Stimulated activated CD4-positive, alpha-beta T cell treated with anti-CD3 and anti-CD28 coated beads, Interleukin-4, amount 100 ng/mL, for 4 hours (primary cell): ENCODE measurements around the gene ERICH3.
"Not testable (repeated sequence)": the region's sequence is repeated elsewhere in the genome, so short reads cannot be mapped to it uniquely, and the experiment has no call there.

Source experiments
- DNase-seq, 2 experiments: peaks; one replicate each; pipeline ENCODE4 v3.0.0-alpha.2; 2020

Gene ERICH3

DNA sequence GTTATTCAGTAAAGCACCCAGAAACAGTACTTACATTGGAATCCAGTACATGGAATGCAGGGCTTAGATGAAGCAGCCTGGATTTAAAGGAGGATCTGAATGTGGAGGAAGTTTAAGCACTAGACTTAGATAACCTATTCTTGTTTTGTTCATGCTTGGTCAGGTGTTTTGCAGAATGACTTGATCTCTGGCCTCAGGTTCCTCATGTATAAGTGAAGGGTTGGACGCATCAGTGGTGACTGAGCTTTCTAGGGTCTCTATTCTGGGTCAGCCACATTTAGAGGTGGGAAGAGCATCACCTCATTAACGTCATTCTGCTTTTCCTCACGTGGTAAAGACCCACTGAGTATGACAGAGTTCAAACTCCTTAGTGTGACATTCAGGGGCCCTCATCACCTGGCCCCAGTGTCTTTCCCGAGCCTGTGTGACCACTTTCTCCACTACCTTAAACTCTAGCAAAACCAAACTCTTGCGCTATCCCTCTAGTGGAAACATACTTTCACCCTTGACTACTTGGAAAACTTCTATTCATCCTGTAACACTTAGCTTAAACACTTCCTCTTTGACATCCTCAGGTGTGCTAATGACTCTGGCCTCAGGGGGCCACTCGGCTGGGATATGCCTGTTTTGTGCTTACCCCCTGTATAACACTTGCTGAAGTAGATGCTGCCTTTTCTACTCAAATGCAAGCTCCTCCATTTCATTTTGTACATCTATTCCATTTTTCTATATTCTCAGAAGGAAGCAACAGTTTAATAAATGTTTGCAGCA, 871 bp upstream of the ERICH3 start:
- no peak for DNase-seq

DNA sequence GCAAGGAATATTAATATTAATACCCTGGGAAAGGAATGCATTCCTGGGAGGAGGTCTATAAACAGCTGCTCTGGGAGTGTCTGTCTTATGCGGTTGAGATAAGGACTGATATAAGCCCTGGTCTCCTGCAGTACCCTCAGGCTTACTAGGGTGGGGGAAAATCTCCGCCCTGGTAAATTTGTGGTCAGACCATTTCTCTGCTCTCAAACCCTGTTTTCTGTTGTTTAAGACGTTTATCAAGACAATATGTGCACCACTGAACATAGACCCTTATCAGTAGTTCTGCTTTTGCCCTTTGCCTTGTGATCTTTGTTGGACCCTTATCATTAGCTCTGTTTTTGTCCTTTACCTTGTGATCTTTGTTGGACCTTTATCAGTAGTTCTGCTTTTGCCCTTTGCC, 2.7 kb downstream of the ERICH3 start:
- not testable (repeated sequence) for DNase-seq

DNA sequence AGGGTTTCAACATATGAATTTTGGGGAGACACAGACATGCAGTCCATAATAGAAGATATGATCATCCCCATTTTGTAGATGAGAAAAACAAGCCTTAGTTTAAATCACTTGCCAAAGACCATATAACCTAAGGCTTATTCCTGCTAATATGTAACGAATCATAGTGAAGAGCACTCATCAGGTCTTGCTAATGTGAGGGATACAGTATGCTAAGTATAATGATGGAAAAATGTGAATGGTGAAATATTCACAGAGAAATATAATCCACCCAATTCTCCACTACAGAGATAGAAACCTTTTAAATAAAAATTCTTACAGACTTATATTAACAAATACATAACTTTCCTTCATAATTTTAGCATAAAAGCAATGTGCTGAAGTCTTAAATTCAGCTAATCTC, 18.9 kb downstream of the ERICH3 start:
- DNase-seq: no peak

DNA sequence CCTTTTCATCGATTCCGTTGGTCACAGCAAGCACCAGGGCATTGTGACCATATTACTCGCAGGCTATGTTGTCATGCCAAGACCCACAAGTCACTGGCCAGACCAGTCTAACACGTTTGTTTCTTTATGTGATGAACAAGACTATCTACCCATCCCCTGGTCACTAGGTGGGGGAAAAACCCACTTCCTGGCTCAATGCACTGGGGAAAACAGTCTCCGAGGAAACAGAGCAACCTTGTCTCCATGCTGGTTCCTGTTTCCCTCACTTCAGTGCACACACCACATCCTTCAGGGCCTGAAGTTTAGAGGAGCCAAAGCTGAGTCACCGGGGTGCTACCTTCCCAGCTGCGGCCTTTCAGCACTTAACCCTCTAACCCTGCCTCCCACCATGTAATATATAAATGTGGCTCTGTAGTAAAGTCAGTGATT, 20.9 kb downstream of the ERICH3 start:
- DNase-seq: no peak

DNA sequence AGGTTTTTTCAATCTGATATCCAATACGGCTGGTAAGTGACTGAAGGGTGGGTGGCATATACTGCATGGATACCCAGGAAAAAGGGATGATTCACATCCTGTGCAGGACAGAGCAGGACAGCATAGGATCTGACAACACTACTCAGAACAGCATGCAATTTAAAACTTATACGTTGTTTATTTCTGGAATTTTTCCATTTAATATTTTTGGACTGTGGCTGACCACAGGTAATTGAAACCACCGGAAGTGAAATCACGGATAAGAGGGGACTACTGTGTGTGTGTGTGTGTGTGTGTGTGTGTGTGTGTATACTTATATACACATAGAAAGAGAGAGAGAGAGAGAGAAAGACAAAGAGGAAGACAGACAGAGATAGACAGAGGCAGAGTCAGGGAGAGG, 23.0 kb downstream of the ERICH3 start:
- DNase-seq: no peak

DNA sequence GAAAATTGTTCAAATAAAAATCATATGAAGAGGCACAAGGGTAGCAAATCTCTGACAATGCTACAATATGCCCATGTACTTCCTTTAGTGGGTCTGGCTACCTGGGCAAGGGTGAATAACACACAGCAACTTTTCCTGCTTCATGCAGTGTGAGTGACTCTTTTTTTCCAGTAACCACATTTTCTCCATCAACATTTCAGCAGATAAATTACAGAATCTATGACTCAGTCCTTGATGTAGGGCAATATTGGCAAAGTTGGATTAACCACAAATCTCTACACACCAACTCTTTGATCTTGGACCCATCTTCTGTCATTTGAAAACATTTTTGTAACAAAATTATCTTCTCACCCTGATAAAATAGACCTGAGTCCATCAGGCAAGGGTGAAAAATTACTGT, 31.7 kb downstream of the ERICH3 start:
- no peak for DNase-seq

DNA sequence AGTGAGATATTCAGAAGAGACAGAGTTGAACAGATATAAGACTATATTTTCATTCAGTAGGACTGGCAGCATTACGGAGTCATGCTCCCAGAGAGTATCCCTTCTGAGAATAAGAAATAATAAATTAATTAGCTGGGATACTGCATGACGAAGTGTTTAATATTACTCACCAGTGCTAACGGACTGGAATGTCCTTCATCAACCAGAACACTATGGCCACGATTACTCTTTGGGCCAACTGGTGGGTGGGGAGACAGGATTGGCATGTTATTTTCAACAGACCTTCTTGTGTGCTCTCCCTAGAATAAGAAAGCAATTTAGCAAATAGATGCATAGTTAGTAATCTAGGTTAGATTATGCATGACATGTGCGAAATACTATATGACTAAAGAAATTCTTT, 32.4 kb downstream of the ERICH3 start:
- no peak for DNase-seq

DNA sequence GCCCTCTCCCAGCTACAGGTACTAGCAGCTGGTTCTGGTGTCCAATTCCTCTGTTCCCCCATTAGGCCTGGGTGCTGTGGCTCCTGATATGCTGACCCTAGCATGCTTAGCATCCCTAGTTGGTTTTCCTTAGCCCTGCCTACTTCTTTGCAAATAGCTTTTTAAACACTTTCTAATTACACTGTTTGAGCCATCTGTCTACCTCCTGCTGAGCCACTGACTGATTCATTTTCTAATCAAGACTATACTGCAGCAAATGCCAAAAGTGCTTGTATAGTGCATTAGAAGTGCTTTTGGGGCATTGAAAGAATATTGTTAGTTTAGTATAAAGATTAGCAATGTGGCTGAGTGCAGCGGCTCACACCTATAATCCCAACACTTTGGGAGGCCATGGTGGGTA, 36.3 kb downstream of the ERICH3 start:
- no peak for DNase-seq

DNA sequence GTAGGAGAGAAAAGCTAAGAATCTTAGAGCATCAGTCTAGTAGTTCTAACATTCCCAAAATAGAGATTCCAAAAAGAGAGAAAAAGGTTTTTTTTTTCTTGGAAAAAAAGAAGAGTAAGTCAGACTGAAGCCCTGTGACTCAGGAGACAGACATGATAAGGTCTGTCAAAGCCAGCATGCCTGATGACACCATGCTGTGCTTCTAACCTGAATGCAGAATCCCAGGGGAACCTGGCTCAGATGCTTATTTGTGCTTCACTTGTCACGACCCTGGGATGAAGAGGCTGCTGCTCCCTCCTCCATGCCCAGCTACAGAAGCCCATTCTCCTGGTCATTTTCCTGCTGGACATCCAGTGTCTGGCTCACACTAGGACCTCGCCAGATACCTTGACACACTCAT, 44.3 kb downstream of the ERICH3 start:
- DNase-seq: no peak

DNA sequence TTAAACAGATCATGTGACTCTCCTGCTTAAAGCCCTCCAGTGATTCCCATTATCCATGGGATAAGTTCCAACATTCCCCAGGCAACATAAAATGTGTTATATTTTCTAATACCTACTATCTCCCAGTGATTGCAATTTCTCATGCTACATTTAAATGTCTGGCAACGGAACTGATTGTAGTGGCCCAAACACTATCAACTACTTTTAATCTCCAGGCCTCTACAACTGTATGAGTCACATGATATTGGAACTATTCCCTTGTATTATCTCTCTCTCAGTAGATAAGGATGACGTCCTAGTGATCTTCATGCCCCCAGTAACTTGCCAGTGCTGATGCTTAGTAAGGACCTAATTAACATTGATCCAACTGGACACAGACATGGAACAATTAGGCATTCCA, 49.9 kb downstream of the ERICH3 start:
- DNase-seq: no peak

DNA sequence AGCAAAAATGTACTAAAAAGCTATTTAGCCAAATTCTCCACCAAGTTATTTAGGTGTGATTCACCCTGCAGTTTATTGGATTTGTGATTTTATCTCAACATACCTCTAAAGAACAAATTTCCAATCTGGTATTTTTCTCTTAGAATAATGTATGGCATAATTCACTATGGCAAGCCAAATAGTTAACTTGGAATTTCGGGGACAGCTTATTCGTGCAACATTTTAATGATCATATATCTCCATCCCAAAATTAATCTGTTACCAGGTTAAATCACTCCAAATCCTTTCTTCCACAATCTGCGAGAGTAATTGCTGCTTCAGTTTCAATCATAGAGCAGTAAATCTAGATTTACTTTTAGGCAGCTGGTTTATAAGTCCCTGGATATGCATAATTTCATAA, 53.4 kb downstream of the ERICH3 start:
- DNase-seq: no peak

DNA sequence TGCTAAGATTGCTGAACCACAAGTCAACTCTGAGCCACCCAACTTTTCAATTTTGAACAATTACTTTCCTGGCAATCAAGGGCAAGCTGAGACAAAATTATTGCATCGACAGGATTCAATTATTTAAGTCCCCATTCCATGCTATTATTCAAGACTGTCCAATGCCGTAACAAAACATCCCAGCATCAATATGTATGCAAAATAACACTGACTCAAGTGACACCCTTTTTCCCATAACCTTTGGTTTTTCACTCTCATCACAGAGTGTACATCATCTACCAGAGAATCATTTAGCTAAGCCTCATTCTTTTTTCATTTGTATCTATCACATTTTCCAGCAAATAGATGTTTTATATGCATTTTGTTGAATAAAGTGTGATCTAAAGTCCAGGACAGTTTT, 54.6 kb downstream of the ERICH3 start:
- DNase-seq: no peak

DNA sequence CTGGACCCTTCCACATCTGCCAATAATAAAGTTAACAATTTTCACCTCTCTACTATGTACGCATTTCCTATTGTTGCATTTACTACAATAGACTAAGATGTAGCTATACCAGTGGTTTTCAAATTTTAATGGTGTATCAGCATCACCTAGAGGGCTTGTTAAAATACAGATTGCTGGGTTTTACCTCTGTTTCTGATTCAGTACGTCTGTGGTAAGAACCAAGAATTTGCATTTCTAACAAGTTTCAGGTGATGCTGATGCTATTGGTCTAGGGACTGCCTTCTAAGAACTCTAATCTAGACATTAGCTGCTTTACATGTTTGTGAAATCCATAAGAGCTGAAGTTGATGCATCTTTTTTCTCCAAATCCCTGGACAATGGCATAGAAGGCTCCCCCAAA, 59.7 kb downstream of the ERICH3 start:
- DNase-seq: no peak

DNA sequence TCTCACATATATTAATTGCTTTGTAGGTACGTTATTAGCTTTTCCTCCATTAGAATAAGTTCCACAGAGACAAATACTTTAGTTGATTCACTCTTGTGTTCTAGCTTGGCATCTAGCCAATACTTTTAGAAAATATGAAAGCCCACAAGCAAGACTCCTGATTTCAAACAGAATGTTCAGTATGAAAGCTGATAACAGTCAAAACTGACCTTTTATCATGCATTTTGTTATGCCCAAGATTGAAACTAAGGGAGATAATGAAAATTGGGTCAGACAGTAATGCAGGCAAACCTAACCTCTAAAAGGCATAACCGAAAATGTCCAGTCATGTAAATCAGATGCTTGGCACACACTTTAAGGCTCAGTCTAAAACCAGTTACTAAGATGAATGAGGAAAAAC, 61.7 kb downstream of the ERICH3 start:
- DNase-seq: no peak

DNA sequence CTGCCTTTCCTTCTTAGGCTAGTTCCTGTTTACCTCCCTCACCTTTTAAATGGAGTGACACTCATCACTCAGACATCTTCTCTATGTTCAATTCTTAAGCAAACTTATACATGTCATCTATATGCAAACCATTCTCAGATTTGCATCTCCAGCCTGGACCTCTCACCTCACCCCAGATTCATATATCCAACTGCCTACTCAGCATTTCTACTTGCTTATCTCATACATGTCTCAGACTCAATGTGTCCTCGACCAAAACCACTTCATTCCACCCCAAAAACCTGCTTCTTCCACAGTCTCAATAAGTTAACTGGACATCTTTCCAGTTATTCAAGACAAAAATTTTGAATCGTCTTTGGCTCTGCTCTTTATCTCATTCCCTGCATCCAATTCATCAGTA, 62.6 kb downstream of the ERICH3 start:
- DNase-seq: no peak

DNA sequence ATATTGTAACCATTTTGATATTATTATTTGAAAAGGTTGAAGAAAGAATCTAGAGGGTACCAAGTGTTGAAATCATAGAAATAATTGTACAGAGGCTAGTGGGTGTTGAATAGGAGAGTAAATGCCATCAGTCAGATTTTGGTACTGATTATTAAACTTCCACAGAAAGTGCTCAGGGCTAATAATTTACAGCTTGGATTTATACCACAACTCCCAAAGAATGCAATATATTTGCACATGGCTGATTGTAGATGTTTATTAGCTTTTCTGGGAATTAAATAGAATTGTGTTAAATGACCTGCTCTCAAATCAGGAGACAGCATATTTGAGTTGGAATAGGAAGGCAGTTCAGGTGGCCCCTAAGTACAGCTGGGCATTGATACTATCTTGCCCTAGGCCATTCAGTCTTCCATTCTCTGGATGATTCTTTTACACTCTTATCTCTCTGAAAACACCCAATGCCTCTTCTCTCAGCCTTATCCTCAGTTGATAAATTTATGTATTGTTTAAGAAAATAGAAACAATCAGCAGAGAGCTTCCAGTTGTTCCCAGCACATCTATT, 63.7 kb downstream of the ERICH3 start:
- DNase-seq: no peak

DNA sequence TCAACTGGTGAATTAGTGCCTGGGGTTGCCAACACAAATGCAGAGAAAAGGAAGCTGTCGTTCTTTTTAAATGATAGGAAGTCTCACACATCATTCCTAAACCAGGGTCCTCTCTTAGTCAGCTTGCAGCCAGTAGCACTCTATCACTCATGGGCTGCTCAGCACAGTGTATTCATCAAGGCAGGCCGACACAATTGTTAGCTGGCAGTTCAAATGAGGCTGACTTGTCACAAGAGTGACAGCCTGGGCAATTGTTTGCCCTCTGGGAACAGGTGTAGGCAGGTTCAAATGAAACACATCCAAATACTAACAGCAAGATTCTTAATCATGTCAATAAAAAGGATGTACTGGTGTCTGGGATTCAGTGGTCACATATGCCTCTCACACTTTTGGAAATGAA, 76.9 kb downstream of the ERICH3 start:
- no peak for DNase-seq

DNA sequence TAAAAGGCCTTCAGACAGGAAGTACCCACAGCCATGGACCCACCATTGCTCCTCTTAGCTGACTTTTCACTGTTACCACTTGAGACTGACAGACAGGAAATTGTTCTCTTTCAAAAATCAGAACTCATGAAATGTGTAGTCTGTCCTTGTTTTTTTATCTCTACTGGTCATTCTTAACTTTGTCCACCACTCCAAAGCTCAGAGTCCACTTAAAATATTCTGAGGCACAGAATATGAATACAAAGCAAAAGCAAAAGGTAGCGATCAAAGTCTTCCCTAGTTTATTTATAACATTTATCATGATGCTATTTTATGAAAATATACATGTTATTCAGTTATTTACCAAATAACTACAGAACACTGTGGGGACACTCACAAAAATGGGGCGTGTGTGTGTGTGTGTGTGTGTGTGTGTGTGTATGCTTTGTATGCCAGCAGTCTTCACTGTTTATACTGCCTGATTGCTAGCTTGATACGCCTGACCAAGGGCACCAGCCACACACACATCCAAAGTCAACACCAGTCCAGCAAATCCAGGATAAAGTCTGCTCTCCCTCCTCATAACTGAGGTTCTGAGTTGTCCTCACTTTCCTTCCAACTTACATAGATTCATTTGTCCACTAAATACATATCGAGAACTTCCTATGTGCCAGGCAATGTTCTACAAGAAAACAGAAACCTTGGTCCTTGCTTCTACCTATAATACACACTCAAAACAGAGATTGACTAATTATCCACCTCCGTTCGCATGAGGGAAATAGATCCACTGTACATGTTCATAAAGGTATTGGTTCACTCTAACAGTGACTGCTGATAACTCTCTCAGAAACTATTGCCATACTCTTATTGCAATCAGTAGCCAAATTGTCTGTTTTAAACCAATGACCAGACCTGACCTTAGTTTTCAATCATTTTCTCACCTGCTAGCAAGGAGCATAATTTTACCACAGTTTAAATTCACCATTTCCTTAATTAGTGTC, 79.4 kb downstream of the ERICH3 start:
- no peak for DNase-seq

DNA sequence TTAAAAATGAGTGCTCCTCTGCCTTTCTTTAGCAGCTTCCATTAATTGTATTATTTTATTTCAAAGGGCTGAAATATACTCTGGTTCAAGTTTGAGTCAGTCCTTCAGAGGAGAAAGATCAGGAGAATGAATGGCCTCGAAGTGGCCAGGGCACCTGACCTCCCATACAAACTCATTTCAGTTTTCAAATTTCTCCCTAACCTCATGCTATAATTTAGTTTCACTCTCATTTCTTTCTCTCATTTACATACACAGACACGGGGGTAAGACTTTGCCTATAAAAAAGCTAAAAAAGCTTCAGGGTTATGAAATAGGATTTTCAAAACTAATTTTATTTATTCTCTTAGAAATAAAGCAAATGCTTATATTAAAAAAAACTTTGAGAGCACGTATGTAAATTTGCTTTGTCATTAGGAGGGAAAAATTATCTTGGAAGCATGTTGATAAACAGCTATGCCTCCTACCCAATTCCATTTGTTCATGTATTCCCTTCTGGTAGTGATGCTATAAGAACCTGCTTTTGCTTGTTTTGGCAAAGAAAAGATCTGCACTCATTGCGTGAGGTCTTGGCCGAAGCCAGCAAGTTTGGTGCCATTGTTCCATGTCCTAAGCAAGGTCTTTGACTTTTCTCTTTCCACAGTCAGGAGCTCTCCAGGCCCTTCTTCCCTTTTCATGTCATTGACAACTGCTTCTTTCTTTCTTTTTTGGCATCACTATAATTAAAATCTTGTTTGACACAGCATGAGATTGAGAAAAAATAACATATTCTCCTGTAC, 80.8 kb downstream of the ERICH3 start:
- DNase-seq: no peak

DNA sequence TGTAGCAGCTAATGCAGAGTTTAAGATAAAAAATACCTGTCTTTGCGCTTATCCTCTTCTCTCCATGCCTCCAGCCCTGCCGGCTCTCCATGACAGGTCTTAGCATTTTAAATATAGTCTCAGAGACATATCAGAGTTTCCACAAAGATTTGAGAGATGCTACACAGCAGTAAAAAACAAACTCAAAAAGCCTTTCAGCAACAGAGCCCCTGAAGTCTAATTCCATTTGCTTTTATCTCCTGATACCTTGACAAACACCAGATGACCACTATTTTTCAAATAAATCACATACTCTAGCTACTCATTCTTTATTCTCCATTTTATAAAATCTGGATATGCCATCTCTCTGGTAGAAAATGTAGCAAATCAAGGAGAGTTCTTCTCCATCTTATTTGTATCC, 81.6 kb downstream of the ERICH3 start:
- no peak for DNase-seq

DNA sequence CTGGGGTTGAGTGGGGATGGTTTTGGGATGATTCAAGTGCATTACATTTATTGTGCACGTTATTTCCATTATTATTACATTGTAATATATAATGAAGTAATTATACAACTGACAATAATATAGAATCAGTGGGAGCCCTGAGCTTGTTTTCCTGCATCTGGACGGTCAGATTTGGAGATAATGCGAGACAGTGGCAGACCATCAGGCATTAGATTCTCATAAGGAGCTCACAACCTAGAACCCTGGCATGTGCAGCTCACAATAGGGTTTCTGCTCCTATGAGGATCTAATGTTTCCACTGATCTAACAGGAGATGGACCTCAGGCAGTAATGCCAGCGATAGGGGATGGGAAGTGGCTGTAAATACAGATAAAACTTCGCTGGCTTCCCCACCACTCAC, 83.3 kb downstream of the ERICH3 start:
- no peak for DNase-seq

DNA sequence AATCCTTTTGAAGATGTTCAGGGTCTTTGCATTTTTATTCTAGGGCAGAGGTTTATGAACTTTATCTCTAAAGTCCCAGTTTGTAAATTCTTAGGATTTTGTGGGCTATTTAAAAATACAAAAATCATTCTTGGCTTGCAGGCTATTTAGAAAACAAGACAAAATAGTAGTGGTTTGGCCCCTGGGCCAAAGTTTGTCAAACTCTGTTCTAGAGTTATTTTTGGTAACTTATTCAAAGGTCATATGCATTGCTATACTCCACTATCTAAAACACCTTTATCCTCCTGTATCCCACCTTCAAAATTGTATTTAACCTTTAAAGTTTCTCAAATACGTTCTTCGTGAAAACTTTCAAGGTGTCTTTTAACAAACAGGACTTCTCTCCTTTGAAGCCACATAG, 85.7 kb downstream of the ERICH3 start:
- DNase-seq: no peak

DNA sequence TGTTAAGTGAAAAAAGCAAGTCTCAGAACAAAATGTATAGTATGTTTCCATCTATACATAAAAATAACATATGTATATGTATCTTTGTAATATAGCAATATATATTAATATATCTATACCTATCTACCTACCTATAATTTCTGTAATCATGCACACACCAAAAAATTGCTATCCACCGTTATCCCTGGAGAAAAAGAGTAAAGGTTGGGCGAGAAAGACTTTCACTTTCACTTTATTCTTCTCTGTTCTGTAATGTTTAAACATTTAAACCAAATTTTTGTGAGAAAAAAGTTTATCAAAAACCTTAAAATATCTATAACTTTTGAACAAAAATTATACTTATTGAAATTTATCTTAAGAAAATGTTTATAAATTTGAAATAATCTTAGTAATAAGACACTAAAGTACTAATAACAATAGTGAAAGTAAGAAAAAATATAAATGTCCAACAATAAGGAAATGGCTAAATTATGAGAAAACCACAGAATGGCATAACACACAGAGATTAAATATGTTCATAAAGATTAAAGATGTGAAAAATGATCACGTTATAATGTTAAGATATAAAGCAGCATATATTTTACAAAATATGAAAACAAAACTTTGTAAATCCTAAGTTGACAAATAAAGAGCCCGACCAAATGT, 87.2 kb downstream of the ERICH3 start:
- no peak for DNase-seq
